OCI-LY7 (cell line): Measurements from ENCODE around the gene ZNF213. TPM values are rescaled to one million over a fixed set of nuclear protein-coding genes. Genes with fewer than 3 reads are reported as not detected.
A peak's percentile ranks its signal among the peaks of the same experiment; 100 is the strongest.

ENCODE experiments used
- BruUV-seq: library from RNA; stranded (reverse); fragments of 400-500 nt; replicated peaks from 2 replicates; lab custom pipeline; 2021; lab: Mats Ljungman, UMichigan
- CTCF ChIA-PET: fragments of 300-600 bp; sonication (Branson Sonifier 250); formaldehyde crosslinking; loops from one replicate; lab custom pipeline; 2022; ENCODE audit warnings: antibody characterized with exemption; ENCODE audit not compliant: unreplicated experiment; lab: Charles Lee
- POLR2A ChIA-PET: fragments of 300-600 bp; sonication (Branson Sonifier 250); formaldehyde crosslinking; loops from one replicate; lab custom pipeline; 2022; ENCODE audit warnings: antibody characterized with exemption; lab: Charles Lee
- DNase-seq: peaks from one replicate; pipeline ENCODE4 v3.0.0-alpha.2; 2015; ENCODE audit warnings: low spot score
- H2AFZ ChIP-seq: fragments of 200-600 bp; sonication (generic), shearing (Covaris generic); 2 replicates; pipeline ENCODE4 v1.6.1; 2014; ENCODE audit warnings: mild to moderate bottlenecking, antibody characterized with exemption, low read length, moderate library complexity
- H3K27ac ChIP-seq: fragments of 200-600 bp; sonication (generic); 2 replicates; pipeline ENCODE4 v1.5.1; 2014; ENCODE audit warnings: mixed run types, low read depth, mild to moderate bottlenecking, moderate library complexity, low read length, inconsistent platforms; ENCODE audit not compliant: poor library complexity, severe bottlenecking
- H3K36me3 ChIP-seq: fragments of 200-600 bp; sonication (generic); 2 replicates; pipeline ENCODE4 v1.6.1; 2014; ENCODE audit warnings: mild to moderate bottlenecking, antibody characterized with exemption, low read length, moderate library complexity, mixed read lengths; ENCODE audit not compliant: insufficient read depth
- H3K4me1 ChIP-seq: fragments of 200-600 bp; sonication (generic); 2 replicates; pipeline ENCODE4 v1.5.1; 2014; ENCODE audit warnings: mild to moderate bottlenecking, low read length; ENCODE audit not compliant: insufficient read depth, poor library complexity, severe bottlenecking
- H3K4me2 ChIP-seq: fragments of 200-600 bp; sonication (generic); 2 replicates; pipeline ENCODE4 v1.6.1; 2014; ENCODE audit warnings: mild to moderate bottlenecking, low read length
- H3K4me3 ChIP-seq: fragments of 200-600 bp; sonication (generic); 2 replicates; pipeline ENCODE4 v1.5.1; 2014; ENCODE audit warnings: mild to moderate bottlenecking, low read depth, low read length; ENCODE audit not compliant: poor library complexity, severe bottlenecking
- H3K79me2 ChIP-seq: fragments of 200-600 bp; sonication (generic); 2 replicates; pipeline ENCODE4 v1.6.1; 2016; ENCODE audit warnings: low read depth, mild to moderate bottlenecking, low read length, moderate library complexity, mixed read lengths; ENCODE audit not compliant: insufficient read depth
- H3K9me2 ChIP-seq: fragments of 200-600 bp; sonication (generic); 2 replicates; pipeline ENCODE4 v1.6.1; 2016; ENCODE audit warnings: mild to moderate bottlenecking, low read length, mixed read lengths; ENCODE audit not compliant: insufficient read depth
- H3K9me3 ChIP-seq: fragments of 200-600 bp; sonication (generic); 2 replicates; pipeline ENCODE4 v1.6.1; 2014; ENCODE audit warnings: mild to moderate bottlenecking, mixed run types, low read length, mixed read lengths
- H4K20me1 ChIP-seq: fragments of 200-600 bp; sonication (generic); 2 replicates; pipeline ENCODE4 v1.6.1; 2014; ENCODE audit warnings: mild to moderate bottlenecking, antibody characterized with exemption, low read length, moderate library complexity, mixed read lengths; ENCODE audit not compliant: insufficient read depth
- EZH2phosphoT487 ChIP-seq: fragments of 200-600 bp; sonication (generic); IDR thresholded peaks from 2 replicates; pipeline ENCODE4 v1.6.1; 2018; ENCODE audit warnings: low read depth, borderline replicate concordance, mild to moderate bottlenecking, mixed run types, antibody characterized with exemption, low read length, moderate library complexity, mixed read lengths
- intact Hi-C: fragments of 100-400 bp; cut with micrococcal nuclease; formaldehyde crosslinking; loops from one replicate; pipeline ENCODE4 v1.10.0; 2022; ENCODE audit not compliant: unreplicated experiment
- total RNA-seq, 2 experiments: library from RNA; depleted of rRNA in 1 of 2; stranded (reverse); fragments of >200 nt in 1 of 2; shearing (Covaris generic) in 1 of 2; gene quantifications; 2 replicates each; pipeline ENCODE4 v1.2.3, GENCODE V29; 2014 to 2022
- TF ChIP-seq, protein P1 (sequence below): fragments of 200-600 bp; sonication (generic); conservative IDR thresholded peaks from 2 replicates; pipeline ENCODE4 v1.5.1; 2014; ENCODE audit warnings: mild to moderate bottlenecking, antibody characterized with exemption, low read length, moderate library complexity, mixed read lengths

Gene ZNF213
- total RNA-seq, 2 experiments from 2014 or later, result 3.4 to 9.1 TPM

DNA sequence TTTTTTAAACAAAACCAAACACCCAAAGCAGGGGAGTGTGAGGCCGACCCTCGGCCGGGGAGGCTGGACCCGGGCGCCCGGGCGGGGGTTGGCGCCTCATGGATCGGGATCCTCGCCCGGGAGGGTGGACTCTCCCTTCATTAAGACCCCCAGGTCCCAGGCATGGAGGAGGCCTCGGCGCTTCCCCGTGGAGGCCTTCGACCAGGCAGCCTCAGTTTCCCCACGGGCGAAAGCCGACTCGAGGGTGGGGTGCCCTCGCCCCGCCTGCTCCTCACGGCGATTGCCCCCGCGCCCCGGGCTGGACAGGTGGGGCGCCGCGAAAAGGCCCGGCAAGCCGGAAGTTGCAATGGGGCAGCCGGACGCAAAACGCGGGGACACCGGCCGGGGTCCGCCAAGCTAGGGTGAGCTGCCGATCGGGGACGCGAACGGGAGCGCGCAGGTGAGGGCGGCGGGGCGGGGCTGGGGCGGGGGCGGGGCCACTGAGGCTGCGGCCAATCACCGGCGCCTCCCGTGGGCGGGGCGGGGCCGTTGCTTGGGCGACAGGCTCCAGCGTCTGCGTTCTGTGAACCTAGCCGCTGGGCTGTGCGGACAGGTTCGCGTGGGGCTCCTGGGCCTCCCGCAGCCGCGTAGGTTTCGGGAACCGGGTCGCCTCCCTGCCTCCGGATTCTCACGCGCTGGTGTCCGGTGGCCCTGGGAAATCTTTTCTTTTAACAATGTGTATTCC is 28.5 kb upstream of the ZNF213 start:
- DNase-seq, result peak; percentile 96
- intact Hi-C loops, result no loop called here
- H3K27ac ChIP-seq, result peak overlapping the region; percentile 41

DNA sequence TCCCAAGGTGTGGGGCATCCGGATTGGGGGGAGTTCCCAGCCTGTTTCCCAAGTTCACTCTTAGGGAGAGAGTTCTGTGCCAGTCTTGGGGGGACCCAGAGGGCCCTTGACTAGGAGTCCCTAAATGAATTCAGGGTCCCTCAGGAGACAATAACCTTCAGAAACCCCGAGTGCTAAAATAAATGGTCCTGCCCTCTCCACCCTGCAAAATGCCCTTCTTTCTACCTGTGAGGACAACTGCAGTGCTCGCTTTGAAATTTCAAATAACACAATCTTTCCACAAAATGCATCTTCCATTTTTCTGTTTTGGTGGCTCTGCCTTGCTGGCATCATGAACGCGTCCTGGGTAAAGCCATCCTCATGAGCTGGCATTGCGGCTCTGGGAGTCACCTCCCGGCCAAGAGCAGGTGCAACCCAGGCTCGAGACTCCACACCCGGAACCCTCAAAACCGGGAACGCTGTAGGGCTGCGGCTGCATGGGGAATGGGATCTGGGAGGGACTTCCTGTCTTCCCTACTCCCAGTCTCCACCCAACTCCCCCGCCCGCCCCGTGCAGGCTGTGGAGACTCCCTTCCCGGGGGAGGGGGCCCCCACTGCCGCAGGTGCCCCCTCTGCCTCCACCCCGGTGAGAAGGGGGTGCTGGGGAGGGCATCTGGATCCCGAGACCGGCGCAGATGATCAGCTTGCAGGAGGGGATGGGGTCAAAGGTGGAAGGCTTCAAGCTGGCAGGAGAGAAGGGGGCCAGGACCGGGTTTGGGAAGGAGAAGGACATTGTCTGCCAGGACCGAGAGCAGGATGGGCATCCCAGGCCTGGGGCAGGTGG is 22.6 kb upstream of the ZNF213 start, which contains the start of gene ZNF205:
Gene ZNF205, plus strand, starts transcription at position 529 of the 823 bp plus-strand sequence. CDS start 845 bp downstream, outside the sequence.
- Histone ChIP-seq H3K27ac (no peak within 1 kb of the TSS), H3K9me2 (no peaks in the 10 kb centered on the region), H3K4me2 (peak within 1 kb of the TSS; percentile 48; the same call in 1 of the 2 replicates), H3K79me2 (no peaks in the 10 kb centered on the region), H3K4me3 (peak within 1 kb of the TSS; percentile 59), H3K9me3 (no peaks in the 10 kb centered on the region), H2AFZ (peak within 1 kb of the TSS; percentile 1; the same call in 1 of the 2 replicates), H3K4me1 (no peaks in the 10 kb centered on the region), H3K36me3 (no peaks in the 10 kb centered on the region), H4K20me1 (no peaks in the 10 kb centered on the region)
- intact Hi-C loops, result no loop called here
- ChIA-PET POLR2A (no interaction called here), CTCF (no interaction called here)
- no peak for DNase-seq
- no TSS peak for BruUV-seq
- TF ChIP-seq, protein P1, sequence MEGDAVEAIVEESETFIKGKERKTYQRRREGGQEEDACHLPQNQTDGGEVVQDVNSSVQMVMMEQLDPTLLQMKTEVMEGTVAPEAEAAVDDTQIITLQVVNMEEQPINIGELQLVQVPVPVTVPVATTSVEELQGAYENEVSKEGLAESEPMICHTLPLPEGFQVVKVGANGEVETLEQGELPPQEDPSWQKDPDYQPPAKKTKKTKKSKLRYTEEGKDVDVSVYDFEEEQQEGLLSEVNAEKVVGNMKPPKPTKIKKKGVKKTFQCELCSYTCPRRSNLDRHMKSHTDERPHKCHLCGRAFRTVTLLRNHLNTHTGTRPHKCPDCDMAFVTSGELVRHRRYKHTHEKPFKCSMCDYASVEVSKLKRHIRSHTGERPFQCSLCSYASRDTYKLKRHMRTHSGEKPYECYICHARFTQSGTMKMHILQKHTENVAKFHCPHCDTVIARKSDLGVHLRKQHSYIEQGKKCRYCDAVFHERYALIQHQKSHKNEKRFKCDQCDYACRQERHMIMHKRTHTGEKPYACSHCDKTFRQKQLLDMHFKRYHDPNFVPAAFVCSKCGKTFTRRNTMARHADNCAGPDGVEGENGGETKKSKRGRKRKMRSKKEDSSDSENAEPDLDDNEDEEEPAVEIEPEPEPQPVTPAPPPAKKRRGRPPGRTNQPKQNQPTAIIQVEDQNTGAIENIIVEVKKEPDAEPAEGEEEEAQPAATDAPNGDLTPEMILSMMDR, result no peak
- TF ChIP-seq EZH2phosphoT487, result no peak

More for the DNA sequence above, 28.5 kb upstream of the ZNF213 start:
- H2AFZ ChIP-seq, result peak overlapping the region; percentile 69
- no peaks in the 10 kb centered on the region for H4K20me1 ChIP-seq
- no peaks in the 10 kb centered on the region for H3K9me2 ChIP-seq
- H3K4me2 ChIP-seq, result peak overlapping the region; percentile 85
- H3K4me3 ChIP-seq, result peak overlapping the region; percentile 80
- TF ChIP-seq EZH2phosphoT487, result no peak
- TF ChIP-seq, protein P1, result no peak
- peaks cover 26% of the 10 kb centered on the region for H3K4me1 ChIP-seq
- ChIA-PET POLR2A (no interaction called here), CTCF (no interaction called here)
- BruUV-seq, result no TSS peak
- no peaks in the 10 kb centered on the region for H3K79me2 ChIP-seq
- no peaks in the 10 kb centered on the region for H3K36me3 ChIP-seq
- H3K9me3 ChIP-seq, result no peaks in the 10 kb centered on the region
